ENCODE data around the gene TRIM31.

The TRIM31 gene

DNA sequence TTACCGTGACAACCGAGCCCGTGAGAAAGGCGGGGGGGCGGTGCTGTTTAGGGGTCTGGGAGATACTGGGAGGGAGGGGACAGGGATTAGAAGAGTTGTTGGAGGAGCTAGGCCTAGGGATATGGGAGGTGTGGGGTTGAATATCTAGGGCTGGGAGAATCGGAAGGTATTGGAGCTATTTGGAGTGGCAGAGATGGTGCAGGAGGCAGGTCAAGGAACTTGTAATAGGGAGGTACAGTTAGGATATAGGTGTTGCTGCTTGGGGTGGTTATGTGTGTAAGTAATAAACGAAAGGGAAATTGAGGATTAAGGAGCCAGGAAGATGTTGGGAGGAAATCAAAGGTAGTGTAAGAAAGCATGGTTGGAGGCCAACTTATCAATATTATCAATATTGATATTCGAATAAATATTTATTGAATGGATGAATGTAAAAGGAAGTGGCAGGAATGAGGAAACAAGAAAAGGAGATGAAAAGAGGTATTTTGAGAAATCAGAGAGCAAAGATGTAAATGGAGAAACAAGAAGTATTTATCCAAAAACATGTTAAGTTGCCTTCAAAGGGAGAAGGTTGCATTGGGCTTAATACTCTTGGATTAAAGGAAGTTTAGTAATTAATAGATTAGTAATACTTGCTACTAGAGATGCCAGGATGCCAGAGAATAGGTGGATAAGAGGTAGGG, 45.3 kb downstream of the TRIM31 start:
- no peak for DNase-seq (ENCODE audit: low spot score)
- POLR2A ChIA-PET (ENCODE audit: low non-redundant PET): no interaction called here
- CTCF ChIA-PET: no interaction called here
- peak overlapping the region; percentile 80 for H3K27ac ChIP-seq
- TF ChIP-seq, protein P1, sequence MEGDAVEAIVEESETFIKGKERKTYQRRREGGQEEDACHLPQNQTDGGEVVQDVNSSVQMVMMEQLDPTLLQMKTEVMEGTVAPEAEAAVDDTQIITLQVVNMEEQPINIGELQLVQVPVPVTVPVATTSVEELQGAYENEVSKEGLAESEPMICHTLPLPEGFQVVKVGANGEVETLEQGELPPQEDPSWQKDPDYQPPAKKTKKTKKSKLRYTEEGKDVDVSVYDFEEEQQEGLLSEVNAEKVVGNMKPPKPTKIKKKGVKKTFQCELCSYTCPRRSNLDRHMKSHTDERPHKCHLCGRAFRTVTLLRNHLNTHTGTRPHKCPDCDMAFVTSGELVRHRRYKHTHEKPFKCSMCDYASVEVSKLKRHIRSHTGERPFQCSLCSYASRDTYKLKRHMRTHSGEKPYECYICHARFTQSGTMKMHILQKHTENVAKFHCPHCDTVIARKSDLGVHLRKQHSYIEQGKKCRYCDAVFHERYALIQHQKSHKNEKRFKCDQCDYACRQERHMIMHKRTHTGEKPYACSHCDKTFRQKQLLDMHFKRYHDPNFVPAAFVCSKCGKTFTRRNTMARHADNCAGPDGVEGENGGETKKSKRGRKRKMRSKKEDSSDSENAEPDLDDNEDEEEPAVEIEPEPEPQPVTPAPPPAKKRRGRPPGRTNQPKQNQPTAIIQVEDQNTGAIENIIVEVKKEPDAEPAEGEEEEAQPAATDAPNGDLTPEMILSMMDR (conservative IDR thresholded peaks at IDR 0.05; ENCODE audit: low read depth): no peak

DNA sequence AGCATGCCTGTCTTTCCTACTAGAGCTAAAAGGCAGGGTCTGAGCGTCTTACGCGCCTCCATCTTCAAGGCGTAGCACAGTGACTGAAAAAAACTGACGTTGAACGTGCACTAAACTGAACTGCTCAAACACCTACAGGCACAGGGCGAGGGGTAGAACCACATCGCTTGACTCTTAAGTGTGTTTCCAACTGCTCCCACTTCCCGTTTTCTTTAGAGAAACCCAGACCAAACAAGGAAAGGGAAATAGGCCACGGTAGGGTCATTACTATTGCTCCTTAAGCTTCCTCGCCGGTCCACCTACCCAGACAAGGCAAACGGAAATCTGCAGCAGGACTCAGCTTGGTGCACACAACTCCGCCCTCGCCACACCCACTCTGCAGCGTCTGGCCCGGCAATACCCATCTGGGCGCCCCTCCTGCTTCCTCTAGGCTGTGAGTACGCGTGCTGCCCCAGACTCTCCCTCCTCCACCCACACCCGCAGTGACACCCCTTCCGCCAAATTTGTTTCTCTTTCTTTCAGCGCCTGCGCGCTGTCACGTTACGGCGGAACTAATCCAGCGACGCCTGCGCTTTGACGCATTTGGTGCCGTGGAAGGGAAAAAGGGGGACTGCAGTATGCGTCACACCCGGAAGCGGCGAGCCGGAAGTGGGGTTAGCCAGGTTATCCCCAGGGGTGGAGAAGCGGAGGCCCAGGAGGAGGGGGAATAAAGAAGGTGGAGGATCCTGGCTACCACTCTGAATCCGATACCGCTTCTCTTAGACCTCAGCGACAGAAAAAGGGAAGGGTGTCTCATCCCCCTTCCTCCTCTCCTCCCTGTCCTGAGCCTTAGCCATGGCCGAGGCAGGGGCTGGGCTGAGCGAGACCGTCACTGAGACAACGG, 46.1 kb downstream of the TRIM31 start, which contains the start of gene PPP1R11:
Gene PPP1R11, plus strand, starts transcription at position 622 of the 883 bp plus-strand sequence. Its CDS starts 213 bp downstream, at position 835.
- peak; percentile 94 for DNase-seq (ENCODE audit: low spot score)
- ChIA-PET POLR2A (ENCODE audit: low non-redundant PET) (interaction anchor here (0.5 to 0.7 kb wide), 4 partner anchors 13 to 35 kb away, joined by 3 read pairs; no protein-coding TSS in a partner anchor), CTCF (interaction anchor here (0.7 kb wide), 1 partner anchor 413 kb away, joined by 3 read pairs; no protein-coding TSS in a partner anchor)
- H3K27ac ChIP-seq: peak within 1 kb of the TSS; percentile 80
- TF ChIP-seq, protein P1 (conservative IDR thresholded peaks at IDR 0.05; ENCODE audit: low read depth): no peak

DNA sequence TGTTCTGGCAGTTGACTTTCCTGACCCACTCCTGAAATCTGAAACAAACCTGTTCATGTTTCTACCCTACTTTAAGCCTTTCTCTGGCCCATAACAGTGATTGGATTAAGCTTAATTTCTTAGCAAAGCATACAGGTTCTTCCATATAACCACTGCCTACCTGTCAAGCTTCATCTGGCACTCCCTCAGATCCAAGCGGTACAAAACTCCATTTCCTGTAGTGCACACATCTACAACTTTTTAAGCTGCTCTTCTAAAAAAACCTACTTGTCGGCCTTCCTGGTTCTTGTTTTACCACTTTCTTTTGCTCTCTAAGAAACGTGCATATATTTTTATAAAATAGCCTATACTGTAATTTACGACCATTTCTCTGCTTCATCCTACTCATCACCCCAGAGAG, 46.8 kb downstream of the TRIM31 start:
- no peak for DNase-seq (ENCODE audit: low spot score)
- ChIA-PET POLR2A (ENCODE audit: low non-redundant PET) (no interaction called here), CTCF (interaction anchor here (0.6 to 0.7 kb wide), 2 partner anchors 144 to 412 kb away, joined by 3 to 6 read pairs; no protein-coding TSS in a partner anchor)
- TF ChIP-seq, protein P1 (conservative IDR thresholded peaks at IDR 0.05; ENCODE audit: low read depth): no peak
- H3K27ac ChIP-seq: peak overlapping the region; percentile 80; the same call in 1 of the 2 replicates

- CTCF ChIA-PET: no interaction called here
- no peak overlapping the region for H3K27ac ChIP-seq
- POLR2A ChIA-PET (ENCODE audit: low non-redundant PET): no interaction called here
- no peak for DNase-seq (ENCODE audit: low spot score)
- TF ChIP-seq, protein P1 (conservative IDR thresholded peaks at IDR 0.05; ENCODE audit: low read depth): no peak
Observed at GRCh38 chr6:30063315-30063714, 49.6 kb downstream of the TRIM31 start.

DNA sequence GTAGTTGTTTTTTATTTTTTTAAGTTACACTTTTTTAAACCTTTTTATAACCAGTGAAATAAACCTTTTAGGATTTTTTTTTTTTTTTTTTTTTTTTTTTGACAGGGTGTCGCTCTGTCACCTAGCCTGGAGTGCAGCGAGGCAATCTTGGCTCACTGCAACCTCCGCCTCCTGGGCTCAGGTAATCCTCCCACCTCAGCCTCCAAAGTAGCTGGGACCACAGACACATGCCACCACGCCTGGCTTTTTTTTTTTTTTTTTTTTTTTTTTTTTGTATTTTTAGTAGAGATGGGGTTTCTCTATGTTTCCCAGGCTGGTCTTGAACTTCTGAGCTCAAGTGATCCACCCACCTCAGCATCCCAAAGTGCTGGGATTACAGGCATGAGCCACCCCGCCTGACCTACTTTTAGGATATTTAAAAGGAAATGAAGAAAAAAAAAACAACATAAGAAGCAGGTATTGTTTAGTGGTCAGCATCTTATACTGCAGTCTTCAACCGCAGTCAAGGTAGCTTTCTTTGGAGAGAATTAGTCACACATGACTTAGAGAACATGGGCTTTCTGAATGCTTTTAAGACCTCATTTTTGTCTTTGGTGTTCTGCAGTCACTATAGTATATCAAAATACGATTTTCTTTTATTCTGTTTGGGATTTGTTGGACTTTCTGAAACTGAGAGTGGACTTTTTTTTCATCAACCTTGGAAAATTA, 50.3 kb downstream of the TRIM31 start:
- ChIA-PET POLR2A (ENCODE audit: low non-redundant PET) (interaction anchor here (2.7 kb wide), 1 partner anchor 39 kb away, joined by 9 read pairs; no protein-coding TSS in a partner anchor), CTCF (interaction anchor here (0.6 to 1.6 kb wide), 3 partner anchors 41 to 170 kb away, joined by 3 to 5 read pairs (median 4); no protein-coding TSS in a partner anchor)
- H3K27ac ChIP-seq: peak overlapping the region; percentile 92
- TF ChIP-seq, protein P1 (conservative IDR thresholded peaks at IDR 0.05; ENCODE audit: low read depth): no peak
- DNase-seq (ENCODE audit: low spot score): no peak

All from RWPE1 (cell line).